Colonic mucosa (tissue), 4 donors: ENCODE results near the gene CERS6. TPM values are rescaled to one million over a fixed set of nuclear protein-coding genes. Genes with fewer than 3 reads are reported as not detected.

Source experiments
- DNase-seq: peaks from one replicate; pipeline ENCODE4 v3.0.0-alpha.2; 2020
- H3K27ac ChIP-seq: fragments of 200-600 bp; one replicate; pipeline ENCODE4 v1.8.0; 2021
- H3K27me3 ChIP-seq: fragments of 200-600 bp; one replicate; pipeline ENCODE4 v1.8.0; 2021
- H3K36me3 ChIP-seq: fragments of 200-600 bp; one replicate; pipeline ENCODE4 v1.8.0; 2021
- H3K4me1 ChIP-seq: fragments of 200-600 bp; one replicate; pipeline ENCODE4 v1.8.0; 2021; ENCODE audit warnings: mild to moderate bottlenecking
- H3K4me3 ChIP-seq: fragments of 200-600 bp; one replicate; pipeline ENCODE4 v1.8.0; 2021
- H3K9ac ChIP-seq, 2 donors: one replicate each; pipeline ENCODE4 v1.7.0; 2013; ENCODE audit warnings: control low read depth in 2 of 2, low read depth in 2 of 2, low read length in 2 of 2
- H3K9me3 ChIP-seq: fragments of 200-600 bp; one replicate; pipeline ENCODE4 v1.8.0; 2021
- CTCF ChIP-seq: fragments of 200-600 bp; IDR thresholded peaks from one replicate; pipeline ENCODE4 v1.8.0; 2022; ENCODE audit warnings: antibody characterized with exemption, mild to moderate bottlenecking
- intact Hi-C: fragments of 100-400 bp; cut with DNase I; formaldehyde crosslinking; loops from one replicate; pipeline ENCODE4 v1.14.1; 2022
- total RNA-seq, 2 donors: library from RNA; stranded (reverse); fragmentation: NEBNext Ultra II Directional in 1 of 2; extraction: Animal tissue kit (Norgen Biotek cat#: 25700) in 1 of 2; gene quantifications; one replicate each; pipeline ENCODE4 v1.2.1, GENCODE V29; 2021
- donor health status: healthy.
- donor health status: DM: no; HTN: no; CAD: no.
- donor health status: DM: no; HTN: no; CAD: no.

CERS6 gene
- total RNA-seq, 2 donors from 2014 or later = 56.7 to 75.9 TPM

GRCh38 chr2:168633895-168634294 lies 177.8 kb downstream of the CERS6 start:
- Histone ChIP-seq H3K27ac (no peak overlapping the region), H3K9ac (no peak overlapping the region), H3K4me1 (peaks cover 5% of the 10 kb centered on the region)

DNA sequence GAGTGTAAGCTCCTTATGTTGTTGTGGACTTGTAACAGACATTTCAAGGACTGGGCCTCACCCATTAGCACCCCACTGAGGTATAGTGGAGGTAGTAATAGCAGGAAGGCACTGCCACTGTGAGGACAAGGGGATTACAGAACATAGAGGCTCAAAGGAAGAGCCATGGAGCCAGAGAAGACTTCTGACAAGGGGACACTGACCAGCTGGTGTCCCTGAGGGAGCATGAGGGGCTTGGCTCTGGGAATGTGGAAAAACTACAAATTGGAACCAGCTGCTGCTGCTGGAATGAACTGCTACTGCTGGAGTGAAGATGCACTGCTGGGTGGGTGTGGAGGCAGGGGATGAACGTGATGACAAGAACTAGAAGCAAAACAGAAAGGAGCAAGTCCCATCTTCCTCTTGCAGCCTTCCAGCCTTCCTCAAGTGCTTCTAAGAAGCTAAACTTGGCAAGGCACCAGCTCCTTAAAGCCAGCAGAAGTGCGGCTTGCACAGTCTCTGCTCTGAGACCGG lies 179.0 kb downstream of the CERS6 start:
- no peak for TF ChIP-seq CTCF
- Histone ChIP-seq H3K36me3 (no peaks in the 10 kb centered on the region), H3K9ac (peak overlapping the region in 1 of 2 donors; percentile 60), H3K27me3 (no peaks in the 10 kb centered on the region), H3K4me1 (peaks cover 10% of the 10 kb centered on the region), H3K9me3 (no peaks in the 10 kb centered on the region), H3K27ac (peak overlapping the region; percentile 19), H3K4me3 (no peak overlapping the region)
- DNase-seq = peak; percentile 64
- intact Hi-C loops = no loop called here

More at GRCh38 chr2:168633895-168634294, 177.8 kb downstream of the CERS6 start:
- no peak overlapping the region for H3K4me3 ChIP-seq
- no peak for DNase-seq
- no peaks in the 10 kb centered on the region for H3K36me3 ChIP-seq
- intact Hi-C loops = no loop called here
- TF ChIP-seq CTCF = no peak
- no peaks in the 10 kb centered on the region for H3K9me3 ChIP-seq
- no peaks in the 10 kb centered on the region for H3K27me3 ChIP-seq

GRCh38 chr2:168639018-168639417 lies 182.9 kb downstream of the CERS6 start:
- Histone ChIP-seq H3K4me1 (peaks cover 10% of the 10 kb centered on the region), H3K4me3 (no peak overlapping the region)
- no peak for DNase-seq

GRCh38 chr2:168639441-168639898 lies 183.4 kb downstream of the CERS6 start:
- intact Hi-C loops = no loop called here
- Histone ChIP-seq H3K9ac (peak overlapping the region in 1 of 2 donors; percentile 52), H3K9me3 (no peaks in the 10 kb centered on the region), H3K4me3 (no peak overlapping the region), H3K4me1 (peaks cover 10% of the 10 kb centered on the region), H3K27ac (peak overlapping the region; percentile 35), H3K36me3 (no peaks in the 10 kb centered on the region), H3K27me3 (no peaks in the 10 kb centered on the region)
- no peak for TF ChIP-seq CTCF
- peak; percentile 73 for DNase-seq

More at GRCh38 chr2:168639018-168639417, 182.9 kb downstream of the CERS6 start:
- peak overlapping the region; percentile 35 for H3K27ac ChIP-seq
- no peaks in the 10 kb centered on the region for H3K36me3 ChIP-seq
- no peaks in the 10 kb centered on the region for H3K9me3 ChIP-seq
- no peaks in the 10 kb centered on the region for H3K27me3 ChIP-seq
- peak overlapping the region in 1 of 2 donors; percentile 52 for H3K9ac ChIP-seq
- no peak for TF ChIP-seq CTCF
- intact Hi-C loops = no loop called here

DNA sequence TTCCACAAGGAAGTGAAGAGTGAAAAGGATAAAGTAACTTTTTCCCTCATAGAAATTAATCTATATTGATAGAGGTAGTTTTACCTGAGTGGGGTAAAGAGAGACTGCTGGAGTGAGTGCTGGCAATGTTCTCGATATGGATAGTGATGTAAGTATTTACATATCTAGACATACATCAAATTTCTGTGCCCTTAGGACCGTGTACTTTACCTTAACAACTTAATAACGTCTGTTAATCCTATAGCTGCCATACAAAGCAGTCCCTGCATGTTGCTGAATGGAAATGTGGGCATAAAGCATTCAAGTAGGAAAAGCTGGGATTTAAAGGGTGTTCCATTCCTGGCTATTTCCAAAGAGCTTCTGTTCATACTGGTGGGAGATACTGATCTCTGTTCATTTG lies 184.0 kb downstream of the CERS6 start:
- H3K36me3 ChIP-seq = no peaks in the 10 kb centered on the region

More for the DNA sequence above, 184.0 kb downstream of the CERS6 start:
- no peak for DNase-seq
- no peaks in the 10 kb centered on the region for H3K27me3 ChIP-seq
- no peak for TF ChIP-seq CTCF
- H3K9ac ChIP-seq = peak overlapping the region in 1 of 2 donors; percentile 52
- no peaks in the 10 kb centered on the region for H3K9me3 ChIP-seq
- intact Hi-C loops = no loop called here
- H3K27ac ChIP-seq = peak overlapping the region; percentile 35
- H3K4me1 ChIP-seq = peaks cover 7% of the 10 kb centered on the region
- no peak overlapping the region for H3K4me3 ChIP-seq
